NCI-H187 treated with DMSO at 0.1 percent for 48 hours (cell line): ENCODE results near the gene HACD1.
"Not testable (repeated sequence)": the region's sequence is repeated elsewhere in the genome, so short reads cannot be mapped to it uniquely, and the experiment has no call there.

Source experiments
- DNase-seq: peaks from one replicate; lab custom pipeline; 2025; lab: John Stamatoyannopoulos, UW

HACD1 gene

GRCh38 chr10:17643339-17643754 is 26.2 kb upstream of the HACD1 start:
- no peak for DNase-seq

GRCh38 chr10:17640331-17640816 is 23.2 kb upstream of the HACD1 start:
- DNase-seq, result no peak

GRCh38 chr10:17637869-17638268 is 20.7 kb upstream of the HACD1 start:
- DNase-seq, result no peak

- DNase-seq, result no peak
Measured at GRCh38 chr10:17633353-17633752, 16.2 kb upstream of the HACD1 start.

GRCh38 chr10:17632590-17632989 is 15.4 kb upstream of the HACD1 start:
- not testable (repeated sequence) for DNase-seq

GRCh38 chr10:17626656-17627055 is 9.5 kb upstream of the HACD1 start:
- no peak for DNase-seq

GRCh38 chr10:17624996-17625395 is 7.8 kb upstream of the HACD1 start:
- DNase-seq, result no peak

GRCh38 chr10:17622061-17622460 is 4.9 kb upstream of the HACD1 start:
- no peak for DNase-seq

- DNase-seq, result no peak
Measured at GRCh38 chr10:17616403-17617030, 657 bp downstream of the HACD1 start.

GRCh38 chr10:17609523-17610079 is 7.6 kb downstream of the HACD1 start:
- no peak for DNase-seq

- DNase-seq, result no peak
Measured at GRCh38 chr10:17607603-17608332, 9.4 kb downstream of the HACD1 start.

GRCh38 chr10:17607060-17607459 is 10.1 kb downstream of the HACD1 start:
- no peak for DNase-seq

- no peak for DNase-seq
Measured at GRCh38 chr10:17606547-17607040, 10.6 kb downstream of the HACD1 start.

GRCh38 chr10:17605936-17606335 is 11.2 kb downstream of the HACD1 start:
- no peak for DNase-seq

GRCh38 chr10:17599089-17599488 is 18.1 kb downstream of the HACD1 start:
- no peak for DNase-seq

- no peak for DNase-seq
Measured at GRCh38 chr10:17597386-17597785, 19.8 kb downstream of the HACD1 start.

GRCh38 chr10:17590969-17591645 is 26.1 kb downstream of the HACD1 start:
- DNase-seq, result no peak

GRCh38 chr10:17589316-17589715 is 27.9 kb downstream of the HACD1 start:
- DNase-seq, result not testable (repeated sequence)

GRCh38 chr10:17588420-17588819 is 28.8 kb downstream of the HACD1 start:
- no peak for DNase-seq

- DNase-seq, result not testable (repeated sequence)
Measured at GRCh38 chr10:17587321-17587720, 29.9 kb downstream of the HACD1 start.

GRCh38 chr10:17586821-17587234 is 30.3 kb downstream of the HACD1 start:
- DNase-seq, result no peak

- DNase-seq, result no peak
Measured at GRCh38 chr10:17585016-17585415, 32.2 kb downstream of the HACD1 start.
